Lower lobe of right lung (tissue), 2 donors: ENCODE measurements around the gene TNFSF10. TPM values are rescaled to one million over a fixed set of nuclear protein-coding genes. Genes with fewer than 3 reads are reported as not detected.
"Not testable (repeated sequence)": the region's sequence is repeated elsewhere in the genome, so short reads cannot be mapped to it uniquely, and the experiment has no call there.

Source experiments
- ATAC-seq, 2 donors: fragments of 200-7000 bp; cut with Tn5 transposase; one replicate each; pipeline ENCODE4 v1.9.1; 2020 to 2022; ENCODE audit warnings: mild to moderate bottlenecking in 2 of 2, moderate library complexity in 2 of 2
- DNase-seq: peaks from one replicate; pipeline ENCODE4 v3.0.0-alpha.2; 2020
- H3K27ac ChIP-seq: fragments of 200-600 bp; one replicate; pipeline ENCODE4 v1.8.0; 2022
- H3K27me3 ChIP-seq: fragments of 200-600 bp; one replicate; pipeline ENCODE4 v1.8.0; 2022; ENCODE audit warnings: low read depth
- H3K36me3 ChIP-seq: fragments of 200-600 bp; one replicate; pipeline ENCODE4 v1.8.0; 2022; ENCODE audit warnings: mild to moderate bottlenecking
- H3K4me1 ChIP-seq: fragments of 200-600 bp; one replicate; pipeline ENCODE4 v1.8.0; 2022
- H3K4me3 ChIP-seq: fragments of 200-600 bp; one replicate; pipeline ENCODE4 v1.8.0; 2022; ENCODE audit warnings: mild to moderate bottlenecking
- H3K9me3 ChIP-seq: fragments of 200-600 bp; one replicate; pipeline ENCODE4 v1.8.0; 2022
- CTCF ChIP-seq: fragments of 200-600 bp; IDR thresholded peaks from one replicate; pipeline ENCODE4 v1.8.0; 2022; ENCODE audit warnings: antibody characterized with exemption, mild to moderate bottlenecking
- intact Hi-C: fragments of 100-400 bp; cut with DNase I; formaldehyde crosslinking; loops from one replicate; pipeline ENCODE4 v1.11.0; 2022
- total RNA-seq: library from RNA; stranded (reverse); fragmentation: NEBNext Ultra II Directional; extraction: Animal tissue kit (Norgen Biotek cat#: 25700); gene quantifications from one replicate; pipeline ENCODE4 v1.2.1, GENCODE V29; 2021
- donor health status: DM: no; HTN: yes; CAD: no; lungs with severe emphysema.

TNFSF10 gene
- total RNA-seq, 1 donor from 2014 or later: 168 TPM

- no peaks in the 10 kb centered on the region for H3K36me3 ChIP-seq
- H3K4me1 ChIP-seq: peaks cover 16% of the 10 kb centered on the region
- H3K9me3 ChIP-seq: no peaks in the 10 kb centered on the region
- peak overlapping the region; percentile 7 for H3K27ac ChIP-seq
- H3K4me3 ChIP-seq: no peak overlapping the region
- TF ChIP-seq CTCF: no peak
- ATAC-seq (no peak), DNase-seq (no peak)
- H3K27me3 ChIP-seq: no peaks in the 10 kb centered on the region
- intact Hi-C loops: no loop called here
Measured at GRCh38 chr3:172530101-172530561, 6.9 kb upstream of the TNFSF10 start.

- H3K4me1 ChIP-seq: peaks cover 29% of the 10 kb centered on the region
- no peaks in the 10 kb centered on the region for H3K27me3 ChIP-seq
- intact Hi-C loops: no loop called here
- ATAC-seq (no peak), DNase-seq (no peak)
- no peak for TF ChIP-seq CTCF
- no peak overlapping the region for H3K27ac ChIP-seq
- H3K9me3 ChIP-seq: no peaks in the 10 kb centered on the region
- H3K36me3 ChIP-seq: no peaks in the 10 kb centered on the region
- H3K4me3 ChIP-seq: no peak overlapping the region
Measured at GRCh38 chr3:172528677-172529076, 5.4 kb upstream of the TNFSF10 start.

DNA sequence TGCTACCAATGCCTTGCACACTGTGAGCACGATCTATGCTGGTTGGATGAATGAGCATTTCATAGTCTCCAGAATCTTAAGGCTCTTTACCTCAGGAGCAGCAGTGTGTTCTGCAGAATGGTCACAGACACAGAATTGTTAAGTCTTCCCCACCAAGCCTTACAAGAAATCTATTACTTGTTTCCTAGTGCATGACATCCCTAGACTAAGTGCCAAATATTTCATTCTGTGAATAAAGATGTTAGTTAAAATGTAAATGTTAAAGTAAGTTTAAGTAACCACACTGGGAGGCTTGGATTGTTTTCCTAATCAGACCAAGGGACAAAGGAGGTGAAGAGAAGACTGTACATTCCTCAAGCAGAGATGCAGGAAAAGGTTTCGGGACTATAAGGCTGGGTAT is 4.1 kb upstream of the TNFSF10 start:
- Histone ChIP-seq H3K4me1 (peaks cover 31% of the 10 kb centered on the region), H3K4me3 (no peak overlapping the region), H3K9me3 (no peaks in the 10 kb centered on the region), H3K27ac (no peak overlapping the region), H3K36me3 (no peaks in the 10 kb centered on the region), H3K27me3 (no peaks in the 10 kb centered on the region)
- ATAC-seq (no peak), DNase-seq (no peak)
- intact Hi-C loops: no loop called here
- no peak for TF ChIP-seq CTCF

DNA sequence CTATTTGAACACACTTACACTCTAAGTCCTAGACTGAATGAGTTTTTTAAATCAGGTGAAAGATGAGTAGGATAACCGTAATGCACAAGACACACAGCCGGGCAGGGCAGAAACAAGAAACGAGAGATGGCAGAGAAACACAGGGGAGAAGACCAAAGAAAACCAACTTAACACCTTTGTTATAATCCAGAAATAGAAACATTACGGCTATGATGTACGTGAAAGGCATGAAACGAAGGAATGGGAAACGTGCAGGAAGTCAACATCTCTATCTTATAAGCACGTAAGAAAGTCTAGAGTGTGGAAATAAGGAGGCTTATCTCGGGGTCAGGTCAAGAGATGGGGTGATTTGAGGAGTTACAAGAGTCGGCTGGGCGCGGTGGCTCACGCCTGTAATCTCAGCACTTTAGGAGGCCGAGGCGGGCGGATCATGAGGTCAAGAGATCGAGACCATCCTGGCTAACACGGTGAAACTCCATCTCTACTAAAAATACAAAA is 1.9 kb upstream of the TNFSF10 start:
- Histone ChIP-seq H3K27me3 (no peaks in the 10 kb centered on the region), H3K36me3 (no peaks in the 10 kb centered on the region), H3K4me1 (peaks cover 23% of the 10 kb centered on the region), H3K4me3 (no peak overlapping the region), H3K9me3 (no peaks in the 10 kb centered on the region), H3K27ac (peak overlapping the region; percentile 43)
- intact Hi-C loops: no loop called here
- no peak for DNase-seq
- ATAC-seq: peak; percentile 54 to 77
- TF ChIP-seq CTCF: no peak

DNA sequence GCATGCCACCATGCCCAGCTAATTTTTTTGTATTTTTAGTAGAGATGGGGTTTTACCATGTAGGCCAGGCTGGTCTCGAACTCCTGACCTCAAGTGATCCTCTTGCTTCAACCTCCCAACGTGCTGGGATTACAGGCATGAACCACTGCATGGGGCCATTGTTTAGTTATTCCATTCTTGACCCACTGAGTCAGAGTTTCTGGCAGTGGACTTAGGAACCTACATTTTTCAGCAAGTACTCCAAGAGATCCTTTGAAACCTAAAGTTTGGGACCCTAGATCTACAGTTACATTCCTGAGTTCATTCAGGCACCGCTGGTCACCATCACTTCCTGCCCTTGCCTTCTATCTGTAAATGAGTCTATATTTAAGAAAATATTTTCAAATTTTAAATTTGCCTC is 1.4 kb upstream of the TNFSF10 start:
- DNase-seq (no peak), ATAC-seq (no peak)
- no peaks in the 10 kb centered on the region for H3K27me3 ChIP-seq
- no peaks in the 10 kb centered on the region for H3K9me3 ChIP-seq
- TF ChIP-seq CTCF: no peak
- H3K4me1 ChIP-seq: peaks cover 27% of the 10 kb centered on the region
- H3K36me3 ChIP-seq: no peaks in the 10 kb centered on the region
- intact Hi-C loops: no loop called here
- H3K4me3 ChIP-seq: no peak overlapping the region
- H3K27ac ChIP-seq: peak overlapping the region; percentile 43

DNA sequence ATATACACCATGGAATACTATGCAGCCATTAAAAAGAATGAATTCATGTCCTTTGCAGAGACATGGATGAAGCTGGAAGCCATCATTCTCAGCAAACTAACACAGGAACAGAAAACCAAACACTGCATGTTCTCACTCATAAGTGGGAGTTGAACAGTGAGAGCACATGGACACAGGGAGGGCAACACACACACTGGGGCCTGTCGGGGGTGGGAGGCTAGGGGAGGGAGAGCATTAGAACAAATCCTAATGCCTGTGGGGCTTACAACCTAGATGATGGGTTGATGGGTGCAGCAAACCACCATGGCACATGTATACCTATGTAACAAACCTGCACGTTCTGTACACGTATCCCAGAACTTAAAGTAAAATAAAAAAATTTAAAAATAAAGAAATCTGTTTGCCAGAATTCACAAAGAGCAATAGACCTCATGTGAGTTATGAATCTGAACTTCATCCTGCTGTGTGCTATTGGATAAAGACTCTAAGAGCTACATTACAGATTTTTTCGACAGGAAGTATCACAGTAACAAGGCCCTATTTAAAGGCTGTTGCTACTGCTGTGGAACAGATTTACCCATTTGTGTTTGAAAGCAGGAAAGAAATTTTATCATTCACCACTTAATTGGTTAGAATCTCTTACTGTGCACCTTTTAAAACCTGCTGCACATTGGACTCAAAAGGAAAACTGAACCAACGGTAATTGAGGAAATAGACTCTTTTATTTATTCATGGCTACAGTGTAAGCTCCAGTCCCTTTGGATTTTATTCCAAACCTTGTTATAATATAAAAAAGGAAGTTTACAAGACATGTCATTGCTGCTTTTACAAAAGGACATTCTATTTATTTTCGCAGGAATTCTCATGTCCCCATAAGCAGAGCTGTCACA is 1.1 kb downstream of the TNFSF10 start:
- H3K27me3 ChIP-seq, intact Hi-C loops, H3K9me3 ChIP-seq, DNase-seq, ATAC-seq, H3K36me3 ChIP-seq: not testable (repeated sequence)
- H3K4me1 ChIP-seq: peaks cover 51% of the 10 kb centered on the region
- peak overlapping the region; percentile 86 for H3K27ac ChIP-seq
- peak overlapping the region; percentile 64 for H3K4me3 ChIP-seq
